ENCODE data around the gene TEX48.

The TEX48 gene

GRCh38 chr9:114717908-114718486 is 36.0 kb upstream of the TEX48 start:
- no peak for TF ChIP-seq CTCF (IDR thresholded peaks at IDR 0.05; ENCODE audit: low read length)
- TF ChIP-seq EZH2 (IDR thresholded peaks at IDR 0.05; ENCODE audit: borderline replicate concordance, low read length), result no peak
- Histone ChIP-seq H3K36me3 (ENCODE audit: insufficient read depth, low read length) (no peaks in the 10 kb centered on the region), H3K9ac (ENCODE audit: low read length) (no peak overlapping the region), H2AFZ (ENCODE audit: low read length) (no peak overlapping the region), H3K27ac (ENCODE audit: low read depth, low read length, poor library complexity, severe bottlenecking) (no peak overlapping the region), H3K4me1 (ENCODE audit: insufficient read depth, low read length, severe bottlenecking) (no peaks in the 10 kb centered on the region), H3K9me3 (ENCODE audit: low read length) (no peaks in the 10 kb centered on the region), H3K4me3 (ENCODE audit: low read depth, low read length, poor library complexity, severe bottlenecking) (no peak overlapping the region), H3K79me2 (ENCODE audit: insufficient read depth, low read length) (no peaks in the 10 kb centered on the region), H3K9me2 (ENCODE audit: low read depth, low read length) (no peaks in the 10 kb centered on the region), H3K4me2 (ENCODE audit: low read length) (no peak overlapping the region), H4K20me1 (ENCODE audit: insufficient read depth, low read length) (no peaks in the 10 kb centered on the region), H3K27me3 (ENCODE audit: insufficient read depth, low read length) (peaks cover 26% of the 10 kb centered on the region), H3F3A (ENCODE audit: insufficient read depth, low read length) (no peaks in the 10 kb centered on the region)

- Histone ChIP-seq H4K20me1 (ENCODE audit: insufficient read depth, low read length) (no peaks in the 10 kb centered on the region), H3K4me2 (ENCODE audit: low read length) (no peak overlapping the region), H3K27me3 (ENCODE audit: insufficient read depth, low read length) (no peaks in the 10 kb centered on the region; the same call in 1 of the 2 replicates), H3K4me1 (ENCODE audit: insufficient read depth, low read length, severe bottlenecking) (no peaks in the 10 kb centered on the region), H3K36me3 (ENCODE audit: insufficient read depth, low read length) (no peaks in the 10 kb centered on the region), H3K4me3 (ENCODE audit: low read depth, low read length, poor library complexity, severe bottlenecking) (no peak overlapping the region), H3K9ac (ENCODE audit: low read length) (no peak overlapping the region), H3K79me2 (ENCODE audit: insufficient read depth, low read length) (no peaks in the 10 kb centered on the region), H2AFZ (ENCODE audit: low read length) (no peak overlapping the region), H3F3A (ENCODE audit: insufficient read depth, low read length) (no peaks in the 10 kb centered on the region), H3K27ac (ENCODE audit: low read depth, low read length, poor library complexity, severe bottlenecking) (no peak overlapping the region), H3K9me2 (ENCODE audit: low read depth, low read length) (no peaks in the 10 kb centered on the region), H3K9me3 (ENCODE audit: low read length) (no peaks in the 10 kb centered on the region)
- TF ChIP-seq CTCF (IDR thresholded peaks at IDR 0.05; ENCODE audit: low read length) (no peak), EZH2 (IDR thresholded peaks at IDR 0.05; ENCODE audit: borderline replicate concordance, low read length) (no peak)
Observed at GRCh38 chr9:114709636-114710035, 27.6 kb upstream of the TEX48 start.

GRCh38 chr9:114706711-114707110 is 24.7 kb upstream of the TEX48 start:
- Histone ChIP-seq H2AFZ (ENCODE audit: low read length) (no peak overlapping the region), H3K9ac (ENCODE audit: low read length) (no peak overlapping the region), H3K9me2 (ENCODE audit: low read depth, low read length) (no peaks in the 10 kb centered on the region), H3K36me3 (ENCODE audit: insufficient read depth, low read length) (no peaks in the 10 kb centered on the region), H3K79me2 (ENCODE audit: insufficient read depth, low read length) (no peaks in the 10 kb centered on the region), H3K27me3 (ENCODE audit: insufficient read depth, low read length) (peaks cover 7% of the 10 kb centered on the region; the same call in 1 of the 2 replicates), H3K9me3 (ENCODE audit: low read length) (no peaks in the 10 kb centered on the region), H3K4me3 (ENCODE audit: low read depth, low read length, poor library complexity, severe bottlenecking) (no peak overlapping the region), H4K20me1 (ENCODE audit: insufficient read depth, low read length) (no peaks in the 10 kb centered on the region), H3K4me2 (ENCODE audit: low read length) (no peak overlapping the region), H3K4me1 (ENCODE audit: insufficient read depth, low read length, severe bottlenecking) (no peaks in the 10 kb centered on the region), H3F3A (ENCODE audit: insufficient read depth, low read length) (no peaks in the 10 kb centered on the region), H3K27ac (ENCODE audit: low read depth, low read length, poor library complexity, severe bottlenecking) (no peak overlapping the region)
- no peak for TF ChIP-seq CTCF (IDR thresholded peaks at IDR 0.05; ENCODE audit: low read length)
- no peak for TF ChIP-seq EZH2 (IDR thresholded peaks at IDR 0.05; ENCODE audit: borderline replicate concordance, low read length)

All from OCI-LY1 (cell line).